ENCODE data around the gene BAMBI.

BAMBI gene

DNA sequence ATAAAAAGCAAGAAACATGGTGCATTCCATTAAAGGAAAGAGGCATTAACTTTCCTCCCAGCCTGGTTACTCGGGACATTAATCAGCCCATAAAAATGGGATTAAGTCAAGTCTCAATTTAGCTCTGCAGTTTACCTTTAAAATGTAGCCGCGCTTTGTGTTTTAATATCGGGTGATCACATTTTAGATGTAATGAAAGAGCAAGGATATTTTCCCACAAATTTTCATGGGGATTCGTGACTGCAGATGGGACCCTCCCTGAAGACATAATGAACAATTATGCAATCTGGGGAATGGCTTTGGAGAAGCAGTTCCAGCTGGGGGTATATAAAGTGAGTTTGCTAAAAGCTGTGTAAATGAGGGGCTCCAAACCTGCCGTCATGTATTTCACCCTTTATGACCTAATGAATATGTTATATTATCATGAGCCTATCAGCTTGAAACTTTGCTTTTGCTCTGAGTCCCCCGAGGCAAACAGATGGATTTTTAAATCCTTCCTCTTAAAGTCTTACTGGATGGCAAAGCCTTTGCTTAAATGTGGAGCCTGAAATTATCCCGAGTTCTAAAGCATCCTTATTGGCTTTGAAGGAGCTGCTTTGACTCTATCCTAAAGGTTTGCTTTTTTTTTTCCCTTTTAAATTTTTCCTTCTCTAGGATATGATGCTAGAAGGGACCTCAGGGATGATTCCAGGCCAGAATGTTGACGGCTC is 31.8 kb downstream of the BAMBI start:
- DNase-seq = no peak

GRCh38 chr10:28710202-28710886 is 33.0 kb downstream of the BAMBI start:
- DNase-seq = no peak

GRCh38 chr10:28711041-28711440 is 33.7 kb downstream of the BAMBI start:
- DNase-seq = no peak

DNA sequence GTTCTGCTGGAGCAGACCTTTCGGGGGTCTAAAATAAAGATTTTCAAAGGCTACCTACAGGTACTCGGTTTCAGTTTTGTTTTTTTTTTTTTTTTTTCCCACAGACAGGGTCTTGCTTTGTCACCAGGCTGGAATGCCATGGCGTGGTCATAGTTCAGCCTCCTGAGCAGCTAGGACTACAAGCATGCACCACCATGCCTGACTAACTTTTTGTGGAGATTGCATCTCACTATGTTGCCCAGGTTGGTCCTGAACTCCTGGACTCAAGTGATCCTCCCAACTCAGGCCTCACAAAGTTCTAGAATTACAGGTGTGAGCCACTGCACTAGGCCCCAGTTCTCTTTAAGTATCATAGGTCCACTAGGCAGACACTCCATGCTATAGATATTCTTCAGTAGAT is 34.5 kb downstream of the BAMBI start:
- DNase-seq = no peak

DNA sequence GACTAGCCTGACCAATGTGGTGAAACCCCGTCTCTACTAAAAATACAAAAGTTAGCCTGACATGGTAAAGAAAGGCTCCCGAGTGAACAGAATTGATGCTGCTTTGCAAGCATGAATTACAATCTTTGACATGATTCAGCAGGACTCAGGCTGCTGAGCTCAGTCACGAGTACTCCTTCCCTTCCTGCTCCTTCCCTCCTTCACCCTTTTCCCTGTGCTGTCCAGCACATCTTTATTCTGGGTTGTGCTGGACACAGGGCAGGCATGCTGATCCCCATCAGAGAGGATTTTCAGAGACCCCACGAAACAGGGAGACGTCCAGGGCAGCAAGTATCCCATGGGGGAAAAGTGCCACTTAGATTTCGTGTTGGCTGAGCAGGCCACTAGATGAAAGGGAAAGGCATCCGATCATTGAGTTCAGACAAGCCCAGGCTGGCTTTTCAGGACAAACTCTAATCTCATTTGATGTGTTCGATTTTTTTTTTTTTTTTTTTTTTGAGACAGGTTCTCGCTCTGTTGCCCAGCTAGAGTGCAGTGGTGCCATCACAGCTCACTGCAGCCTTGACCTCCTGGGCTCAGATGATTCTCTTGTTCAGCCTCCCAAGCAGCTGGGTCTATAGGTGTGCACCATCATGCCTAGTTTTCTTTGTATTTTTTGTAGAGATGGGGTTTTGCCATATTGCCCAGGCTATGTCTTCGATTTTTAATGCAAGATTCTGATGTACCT is 36.5 kb downstream of the BAMBI start:
- DNase-seq = no peak

GRCh38 chr10:28714401-28715053 is 37.2 kb downstream of the BAMBI start:
- DNase-seq = no peak

DNA sequence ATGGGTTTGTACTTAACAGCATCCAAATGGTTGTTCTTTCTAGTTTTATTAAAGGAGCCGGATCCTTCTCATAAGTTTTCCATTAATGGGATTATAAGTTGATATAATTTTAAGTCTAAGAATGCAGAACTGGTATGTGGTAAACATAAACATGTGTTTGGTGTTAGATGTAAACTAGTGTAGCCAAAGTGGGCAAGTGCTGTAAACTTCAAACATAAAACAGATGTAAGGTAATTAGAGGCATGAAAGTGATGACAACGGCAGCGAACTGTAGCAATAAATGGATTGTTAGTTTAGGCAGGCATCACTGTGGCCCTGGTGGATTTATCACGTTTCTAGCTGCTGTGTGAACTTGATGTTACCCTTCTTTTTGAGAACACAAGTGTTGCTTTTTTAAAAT is 37.9 kb downstream of the BAMBI start:
- no peak for DNase-seq

DNA sequence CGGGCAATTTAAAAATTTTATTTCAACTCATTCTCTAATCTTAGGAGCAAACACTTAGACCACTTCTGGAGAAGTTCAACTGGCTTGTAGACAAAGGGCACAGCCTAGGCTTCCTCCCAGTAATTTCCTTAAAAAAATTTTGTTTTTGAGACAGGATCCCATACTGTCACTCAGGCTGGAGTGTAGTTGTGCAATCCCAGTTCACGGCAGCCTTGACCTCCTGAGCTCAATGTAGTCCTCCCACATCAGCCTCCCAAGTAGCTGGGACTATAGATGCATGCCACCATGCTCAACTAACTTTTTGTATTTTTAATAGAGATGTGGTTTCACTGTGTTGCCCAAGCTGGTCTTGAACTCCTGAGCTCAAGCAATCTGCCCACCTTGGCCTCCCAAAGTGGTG is 38.4 kb downstream of the BAMBI start:
- no peak for DNase-seq

DNA sequence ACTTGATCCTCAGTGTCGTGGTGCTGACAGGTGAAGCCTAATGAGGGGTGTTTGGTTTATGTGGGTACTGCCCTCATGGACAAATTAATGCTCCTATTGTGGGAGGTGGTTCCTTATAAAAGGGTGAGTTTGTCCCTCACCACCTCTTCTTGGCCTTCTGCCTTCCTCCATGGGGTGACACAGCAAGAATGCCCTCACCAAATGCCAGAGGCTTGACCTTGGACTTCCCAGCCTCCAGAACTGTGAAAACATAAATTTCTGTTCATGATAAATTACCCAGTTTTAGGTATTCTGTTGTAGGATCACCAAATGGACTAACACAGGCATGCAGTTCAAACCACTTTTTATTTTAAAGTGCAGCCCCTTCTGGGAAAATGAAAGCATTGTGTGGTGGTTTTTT is 39.4 kb downstream of the BAMBI start:
- DNase-seq = no peak

DNA sequence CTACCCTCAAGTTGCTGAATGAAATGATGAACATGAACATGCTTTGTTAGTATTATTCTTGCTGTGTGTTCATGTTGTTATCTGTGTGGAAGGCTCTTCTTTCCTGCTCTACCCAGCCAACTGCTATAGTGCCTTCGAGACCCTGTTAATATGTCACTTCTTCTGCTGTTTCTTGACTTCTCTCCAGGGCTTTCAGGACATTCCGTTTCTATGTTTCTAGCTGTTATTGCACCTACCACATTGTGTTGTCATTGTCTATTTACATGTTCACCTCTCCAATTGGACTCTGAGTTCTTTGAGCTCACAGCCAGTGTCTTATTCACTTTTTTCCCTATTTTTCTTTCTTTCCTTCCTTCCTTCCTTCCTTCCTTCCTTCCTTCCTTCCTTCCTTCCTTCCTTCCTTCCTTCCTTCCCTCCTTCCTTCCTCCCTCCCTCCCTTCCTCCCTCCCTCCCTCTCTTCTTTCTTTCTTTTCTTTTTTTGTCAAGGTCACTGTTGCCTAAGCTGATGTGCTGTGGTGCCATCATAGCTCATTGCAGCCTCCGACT is 40.4 kb downstream of the BAMBI start:
- DNase-seq = no peak

DNA sequence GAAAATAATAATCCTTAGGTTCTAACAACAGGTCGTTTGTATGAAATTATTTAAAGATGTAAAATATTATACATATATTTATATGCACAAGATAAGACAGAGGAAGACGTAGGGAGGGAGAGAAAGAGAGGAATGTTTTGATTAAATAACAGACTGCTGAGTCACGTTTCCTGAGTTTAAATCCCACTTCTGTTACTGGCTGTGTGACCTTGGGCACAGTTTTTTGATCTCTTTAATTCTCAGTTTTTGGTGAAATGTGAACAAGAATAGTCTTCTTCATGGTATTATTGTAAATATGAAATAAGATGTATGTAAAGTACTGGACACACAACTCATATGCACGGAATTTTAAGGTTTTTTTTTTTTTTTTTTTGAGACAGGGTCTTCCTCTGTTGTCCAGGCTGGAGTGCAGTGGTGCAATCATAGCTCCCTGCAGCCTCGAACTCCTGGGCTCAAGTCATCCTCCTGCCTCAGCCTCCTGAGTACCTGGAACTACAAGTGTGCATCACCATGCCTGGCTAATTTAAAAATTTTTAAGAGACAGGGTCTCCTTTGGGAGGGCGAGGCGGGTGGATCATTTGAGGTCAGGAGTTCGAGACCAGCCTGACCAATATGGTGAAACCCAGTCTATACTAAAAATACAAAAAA is 42.6 kb downstream of the BAMBI start:
- no peak for DNase-seq

DNA sequence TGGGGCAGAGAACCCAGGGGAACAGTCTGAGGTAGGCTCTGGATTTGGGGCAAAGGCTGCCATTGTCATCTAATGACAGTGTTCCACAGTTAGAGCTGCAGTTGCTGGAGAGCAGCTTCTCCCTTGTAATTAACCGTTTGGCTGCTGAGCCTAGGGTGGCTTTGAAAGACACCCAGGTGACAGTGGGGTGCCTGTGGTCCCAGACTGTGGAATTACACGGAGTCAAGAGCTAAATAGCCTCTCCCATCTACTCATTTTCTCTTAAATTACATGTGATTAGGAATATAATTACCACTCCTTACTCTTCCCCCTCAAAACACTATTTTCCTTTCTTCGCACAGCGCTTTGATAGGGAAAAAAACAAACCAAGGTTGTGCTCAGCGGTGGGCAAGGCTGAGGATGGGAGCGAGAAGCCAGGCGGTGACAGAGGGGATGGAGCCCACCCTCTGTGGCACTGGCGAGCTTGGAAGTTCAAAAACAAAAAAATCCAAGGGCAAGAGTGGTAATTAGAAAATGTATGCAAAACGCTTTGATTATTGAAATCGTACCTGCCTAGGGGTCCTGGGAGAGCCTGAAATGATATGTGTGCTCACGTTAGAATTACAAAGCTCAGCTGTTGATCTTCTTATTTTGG is 44.1 kb downstream of the BAMBI start:
- DNase-seq = no peak

DNA sequence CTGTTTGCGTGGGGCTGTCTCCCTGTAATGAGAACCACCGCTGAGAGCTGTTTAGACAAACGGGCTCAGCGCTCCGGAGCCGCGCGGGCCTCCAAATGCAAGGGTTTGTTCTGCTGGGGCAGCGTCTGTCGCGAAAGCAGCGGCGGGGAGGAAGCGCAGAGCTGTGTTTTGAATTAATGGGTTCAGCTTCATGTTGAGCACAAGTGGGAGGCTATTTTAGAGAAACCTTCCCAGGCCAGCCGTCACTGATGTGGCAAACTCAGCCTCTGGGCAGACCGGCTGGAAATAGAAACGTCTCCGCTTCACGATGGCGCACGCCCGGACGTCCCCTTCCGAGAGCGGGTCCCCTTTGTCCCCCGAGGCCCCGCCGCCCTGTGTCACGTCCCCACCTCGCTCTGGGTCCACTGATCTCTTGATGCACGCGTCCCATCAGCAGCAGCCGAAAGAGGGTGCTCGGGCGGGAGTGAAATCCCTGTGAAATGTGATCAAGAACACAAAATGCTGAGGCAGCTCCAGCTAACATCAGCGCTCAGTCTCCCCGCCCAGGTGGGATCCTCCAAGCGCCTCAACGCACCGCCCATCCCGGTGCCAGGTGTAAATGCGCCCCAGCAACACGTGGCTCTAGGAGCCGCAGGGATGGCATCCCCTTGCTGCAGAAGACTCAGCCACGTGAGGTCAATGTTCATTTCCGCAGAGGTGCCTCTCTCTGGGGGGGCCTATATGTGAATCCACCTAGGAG is 44.9 kb downstream of the BAMBI start:
- DNase-seq = no peak

DNA sequence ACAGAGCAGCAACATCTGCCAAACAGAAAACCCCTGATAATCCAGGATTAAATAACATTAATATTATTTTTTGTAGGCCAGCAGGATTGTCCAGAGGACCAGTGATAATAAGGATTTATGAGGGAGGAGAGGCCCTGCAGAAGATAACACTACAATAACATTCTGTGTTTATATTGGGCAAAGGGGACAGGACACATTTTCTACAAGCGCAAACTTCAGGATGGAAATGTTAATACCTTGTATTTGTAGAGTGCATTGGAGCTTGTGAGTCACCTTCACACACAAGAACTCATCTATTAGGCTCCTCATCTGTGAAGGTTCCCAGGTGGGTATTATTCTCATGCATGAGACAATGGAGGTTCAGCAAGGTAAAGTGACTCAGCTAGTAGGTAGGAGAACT is 51.0 kb downstream of the BAMBI start:
- no peak for DNase-seq

GRCh38 chr10:28730031-28730778 is 52.9 kb downstream of the BAMBI start:
- no peak for DNase-seq

GRCh38 chr10:28732091-28732490 is 54.8 kb downstream of the BAMBI start:
- no peak for DNase-seq

Data from activated T-cell treated with anti-CD3 and anti-CD28 coated beads, Interleukin-2, amount 50 U/mL, for 1 hour (primary cell).